Activated CD4-positive, alpha-beta T cell treated with anti-CD3 and anti-CD28 coated beads, Interleukin-2, amount 50 U/mL, for 1 hour (primary cell): Measurements from ENCODE around the gene MCU.
"Not testable (repeated sequence)": the region's sequence is repeated elsewhere in the genome, so short reads cannot be mapped to it uniquely, and the experiment has no call there.

Source experiments
- DNase-seq: peaks from one replicate; pipeline ENCODE4 v3.0.0-alpha.2; 2020

The MCU gene

GRCh38 chr10:72852508-72852907 is 160.6 kb downstream of the MCU start:
- DNase-seq, result no peak

- no peak for DNase-seq
These were observed 163.2 kb downstream of the MCU start for GRCh38 chr10:72855129-72855528.

- no peak for DNase-seq
These were observed 163.8 kb downstream of the MCU start for GRCh38 chr10:72855790-72856189.

GRCh38 chr10:72858067-72858466 is 166.1 kb downstream of the MCU start:
- no peak for DNase-seq

- no peak for DNase-seq
These were observed 171.0 kb downstream of the MCU start for GRCh38 chr10:72862957-72863356.

- DNase-seq, result no peak
These were observed 183.5 kb downstream of the MCU start for GRCh38 chr10:72875250-72876055.

- DNase-seq, result no peak
These were observed 187.3 kb downstream of the MCU start for GRCh38 chr10:72879245-72879644.

GRCh38 chr10:72881291-72881690 is 189.3 kb downstream of the MCU start:
- no peak for DNase-seq

- no peak for DNase-seq
These were observed 191.9 kb downstream of the MCU start for GRCh38 chr10:72883861-72884260.

GRCh38 chr10:72885953-72886352 is 194.0 kb downstream of the MCU start:
- no peak for DNase-seq

- no peak for DNase-seq
These were observed 194.7 kb downstream of the MCU start for GRCh38 chr10:72886621-72887020.

GRCh38 chr10:72887043-72887442 is 195.1 kb downstream of the MCU start:
- no peak for DNase-seq

- DNase-seq, result no peak
These were observed 196.3 kb downstream of the MCU start for GRCh38 chr10:72888151-72888638.

GRCh38 chr10:72889391-72889831 is 197.5 kb downstream of the MCU start:
- no peak for DNase-seq

- DNase-seq, result no peak
These were observed 198.1 kb downstream of the MCU start for GRCh38 chr10:72890086-72890485.

GRCh38 chr10:72893136-72893798 is 201.3 kb downstream of the MCU start, which contains the start of gene OIT3:
Gene OIT3 (plus strand): TSS chr10:72893739. CDS start chr10:72893799, 60 bp downstream.
- DNase-seq, result no peak

- DNase-seq, result no peak
These were observed 203.4 kb downstream of the MCU start for GRCh38 chr10:72895236-72895850.

GRCh38 chr10:72898616-72899015 is 206.7 kb downstream of the MCU start:
- DNase-seq, result no peak

- DNase-seq, result no peak
These were observed 207.6 kb downstream of the MCU start for GRCh38 chr10:72899545-72899944.

- DNase-seq, result not testable (repeated sequence)
These were observed 212.1 kb downstream of the MCU start for GRCh38 chr10:72903941-72904446.

- DNase-seq, result no peak
These were observed 212.9 kb downstream of the MCU start for GRCh38 chr10:72904806-72905205.

GRCh38 chr10:72906446-72906845 is 214.5 kb downstream of the MCU start:
- no peak for DNase-seq

- no peak for DNase-seq
These were observed 218.8 kb downstream of the MCU start for GRCh38 chr10:72910705-72911104.
